Ovary (tissue), 3 donors: ENCODE results near the gene ZNF223.
A peak's percentile ranks its signal among the peaks of the same experiment; 100 is the strongest.

Experiments
- CTCF ChIP-seq, 3 donors: fragments of 450-650 bp in 2 of 3; fragments of 200-600 bp in 1 of 3; IDR thresholded peaks; one replicate each; pipeline versions ENCODE4 v1.5.1 to v1.8.0; 2016 to 2022; ENCODE audit warnings: antibody characterized with exemption in 3 of 3, mild to moderate bottlenecking in 1 of 3
- EP300 ChIP-seq: sonication (generic); formaldehyde crosslinking; IDR thresholded peaks from one replicate; pipeline ENCODE4 v1.6.1; 2017; ENCODE audit warnings: antibody characterized with exemption
- POLR2A ChIP-seq: fragments of 450-650 bp; IDR thresholded peaks from one replicate; pipeline ENCODE4 v1.6.1; 2017; ENCODE audit warnings: antibody characterized with exemption, mild to moderate bottlenecking, moderate library complexity
- donor health status: DM: no; HTN: no; CAD: no.

- no peak for TF ChIP-seq CTCF (IDR thresholded peaks at IDR 0.05)
- peak; percentile 35 for TF ChIP-seq POLR2A
- TF ChIP-seq EP300 = no peak
Measured at GRCh38 chr19:44093931-44094765, 42.3 kb downstream of the ZNF223 start, which contains the start of gene ZNF224.
